DMS114 treated with DMSO at 0.1 percent for 48 hours (cell line): Measurements from ENCODE around the gene MRPL42.
"Not testable (repeated sequence)": the region's sequence is repeated elsewhere in the genome, so short reads cannot be mapped to it uniquely, and the experiment has no call there.

ENCODE experiments used
- DNase-seq: peaks from one replicate; lab custom pipeline; 2025; ENCODE audit not compliant: unreplicated experiment; lab: John Stamatoyannopoulos, UW

The MRPL42 gene

GRCh38 chr12:93497456-93497855 lies 30.1 kb downstream of the MRPL42 start:
- no peak for DNase-seq

GRCh38 chr12:93498813-93499212 lies 31.5 kb downstream of the MRPL42 start:
- not testable (repeated sequence) for DNase-seq

GRCh38 chr12:93500201-93500600 lies 32.9 kb downstream of the MRPL42 start:
- no peak for DNase-seq

- DNase-seq: no peak
Observed at GRCh38 chr12:93500667-93501066, 33.4 kb downstream of the MRPL42 start.

GRCh38 chr12:93502802-93503623 lies 35.7 kb downstream of the MRPL42 start:
- peak; percentile 27 for DNase-seq

- DNase-seq: no peak
Observed at GRCh38 chr12:93507165-93507564, 39.9 kb downstream of the MRPL42 start.

- DNase-seq: no peak
Observed at GRCh38 chr12:93509506-93509905, 42.2 kb downstream of the MRPL42 start.

GRCh38 chr12:93514853-93515252 lies 47.5 kb downstream of the MRPL42 start:
- DNase-seq: no peak

GRCh38 chr12:93518725-93519124 lies 51.4 kb downstream of the MRPL42 start:
- no peak for DNase-seq

GRCh38 chr12:93519859-93520258 lies 52.5 kb downstream of the MRPL42 start:
- no peak for DNase-seq

GRCh38 chr12:93520454-93520853 lies 53.1 kb downstream of the MRPL42 start:
- DNase-seq: no peak

GRCh38 chr12:93521225-93522080 lies 54.1 kb downstream of the MRPL42 start:
- DNase-seq: no peak

- DNase-seq: no peak
Observed at GRCh38 chr12:93524386-93525133, 57.2 kb downstream of the MRPL42 start.

GRCh38 chr12:93526786-93527428 lies 59.6 kb downstream of the MRPL42 start:
- DNase-seq: no peak

GRCh38 chr12:93530358-93530757 lies 63.0 kb downstream of the MRPL42 start:
- DNase-seq: no peak

- no peak for DNase-seq
Observed at GRCh38 chr12:93533310-93533709, 66.0 kb downstream of the MRPL42 start.

GRCh38 chr12:93536111-93536765 lies 68.9 kb downstream of the MRPL42 start:
- no peak for DNase-seq

- no peak for DNase-seq
Observed at GRCh38 chr12:93536766-93537488, 69.6 kb downstream of the MRPL42 start.

GRCh38 chr12:93537769-93538168 lies 70.5 kb downstream of the MRPL42 start:
- no peak for DNase-seq

GRCh38 chr12:93539821-93540220 lies 72.5 kb downstream of the MRPL42 start:
- DNase-seq: no peak
